ENCODE data around the gene LAMTOR3.

The LAMTOR3 gene, protein sequence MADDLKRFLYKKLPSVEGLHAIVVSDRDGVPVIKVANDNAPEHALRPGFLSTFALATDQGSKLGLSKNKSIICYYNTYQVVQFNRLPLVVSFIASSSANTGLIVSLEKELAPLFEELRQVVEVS

DNA sequence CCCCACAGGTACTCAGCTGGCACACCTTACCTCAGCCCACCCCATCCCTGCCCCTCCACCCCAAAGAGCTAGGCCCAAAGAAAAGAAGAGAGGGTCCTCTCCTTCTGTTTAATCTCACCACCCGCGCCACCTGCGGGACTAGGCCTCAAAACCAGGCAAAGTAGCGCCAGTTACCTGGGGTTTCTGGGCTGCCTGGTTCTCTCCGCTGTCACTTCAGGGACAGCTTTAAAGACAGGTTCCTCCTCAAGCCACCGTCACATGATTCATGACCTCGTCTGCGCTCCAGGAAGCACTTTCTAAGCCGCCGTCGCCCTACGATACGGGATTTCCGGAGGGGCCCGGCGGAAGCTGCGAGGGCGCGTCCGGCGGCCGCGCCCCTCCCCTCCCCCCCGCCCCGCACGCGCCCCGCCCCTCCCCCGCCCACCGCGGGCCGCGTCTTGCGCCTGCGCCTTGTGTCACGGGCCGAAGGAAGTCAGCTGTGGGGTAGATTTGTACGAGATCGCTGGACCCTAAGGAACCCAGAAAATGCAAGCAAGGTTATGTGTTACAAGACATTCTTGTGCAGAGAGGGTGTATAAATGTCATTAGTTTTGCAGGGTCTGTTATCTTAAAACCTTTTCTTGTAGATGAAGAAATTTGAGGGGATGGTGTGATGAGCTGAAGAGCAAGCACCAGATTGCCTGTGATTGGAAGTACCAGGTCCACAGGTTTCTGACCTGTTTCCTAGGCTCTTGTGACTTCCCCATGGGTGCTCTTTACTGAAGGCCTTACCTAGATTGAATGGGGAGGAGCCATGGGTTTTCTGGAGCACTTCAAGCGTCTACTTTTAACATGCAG is at the start of gene LAMTOR3:
TSS of gene LAMTOR3 (minus strand) at position 267 of the 837 bp plus-strand sequence. CDS start 464 bp downstream, outside the sequence.
- peak; percentile 23 for FAIRE-seq

DNA sequence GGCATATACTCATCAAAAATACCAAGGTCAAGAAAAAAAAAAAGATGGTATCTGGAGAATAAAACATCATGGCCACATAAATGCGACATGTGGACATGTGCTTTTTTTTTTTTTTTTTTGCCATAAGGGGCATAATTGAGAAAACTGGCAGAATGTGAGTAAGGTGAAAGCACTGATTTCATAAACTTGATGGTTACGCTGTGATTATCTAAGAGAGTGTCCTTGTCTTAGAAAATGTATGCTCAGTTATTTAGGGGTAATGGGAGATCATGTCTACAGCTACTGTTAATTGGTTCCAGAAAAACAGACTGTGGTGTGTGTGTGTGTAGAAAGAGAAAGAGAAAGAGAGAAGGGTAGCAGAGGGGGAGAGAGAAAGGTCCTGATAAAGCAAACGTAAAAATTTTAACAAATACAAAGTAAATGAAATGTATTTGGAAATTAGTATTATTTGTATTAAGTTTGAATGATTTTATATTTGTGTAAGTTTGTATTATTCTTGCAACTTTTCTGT is 44.1 kb upstream of the LAMTOR3 start:
- FAIRE-seq: no peak
- DNase-seq (ENCODE audit: low spot score): no peak

More for the DNA sequence above, at the start of gene LAMTOR3:
- DNase-seq (ENCODE audit: low spot score): peak; percentile 94

- no peak for DNase-seq (ENCODE audit: low spot score)
- FAIRE-seq: no peak
Measured at GRCh38 chr4:99934891-99935290, 40.7 kb upstream of the LAMTOR3 start.

DNA sequence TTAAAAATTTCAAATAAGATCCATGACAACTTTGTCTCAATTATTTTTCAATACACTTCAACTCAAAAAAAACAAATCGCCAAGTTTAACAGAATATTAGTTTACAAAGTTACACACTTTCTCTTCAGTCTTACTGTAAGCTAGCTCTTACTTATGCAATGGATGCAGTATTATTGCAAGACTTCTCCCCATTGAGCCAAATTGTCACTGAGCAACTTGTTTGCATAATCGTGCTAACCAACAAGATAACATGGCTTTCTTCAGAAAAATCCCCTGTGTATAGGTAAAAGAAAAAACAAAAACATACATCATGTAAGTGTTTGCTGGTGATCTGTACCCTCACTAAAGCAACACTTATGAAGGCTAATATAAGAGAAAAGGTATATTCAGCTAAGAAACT is 33.3 kb upstream of the LAMTOR3 start:
- FAIRE-seq (no peak), DNase-seq (ENCODE audit: low spot score) (no peak)

DNA sequence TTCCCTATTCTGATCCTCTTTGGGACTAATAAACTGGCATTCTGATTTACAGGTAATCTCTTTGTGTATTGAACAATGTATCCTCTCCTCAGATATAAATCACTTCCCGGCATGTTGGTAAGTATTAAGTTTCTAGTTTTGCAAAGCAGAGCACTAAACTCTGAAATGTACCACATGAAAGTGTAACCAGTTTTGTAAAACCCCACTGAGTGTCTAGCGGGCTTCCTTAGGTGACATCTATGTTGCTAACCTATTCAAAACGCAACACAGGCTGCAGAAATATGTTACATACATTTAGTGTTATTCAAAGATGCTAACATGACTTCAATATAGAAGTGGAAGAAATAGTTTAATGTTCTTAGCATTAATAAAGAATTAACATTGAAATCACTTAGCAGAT is 26.9 kb upstream of the LAMTOR3 start:
- FAIRE-seq: no peak
- no peak for DNase-seq (ENCODE audit: low spot score)

GRCh38 chr4:99918656-99919055 is 24.4 kb upstream of the LAMTOR3 start:
- FAIRE-seq: peak; percentile 27
- no peak for DNase-seq (ENCODE audit: low spot score)

DNA sequence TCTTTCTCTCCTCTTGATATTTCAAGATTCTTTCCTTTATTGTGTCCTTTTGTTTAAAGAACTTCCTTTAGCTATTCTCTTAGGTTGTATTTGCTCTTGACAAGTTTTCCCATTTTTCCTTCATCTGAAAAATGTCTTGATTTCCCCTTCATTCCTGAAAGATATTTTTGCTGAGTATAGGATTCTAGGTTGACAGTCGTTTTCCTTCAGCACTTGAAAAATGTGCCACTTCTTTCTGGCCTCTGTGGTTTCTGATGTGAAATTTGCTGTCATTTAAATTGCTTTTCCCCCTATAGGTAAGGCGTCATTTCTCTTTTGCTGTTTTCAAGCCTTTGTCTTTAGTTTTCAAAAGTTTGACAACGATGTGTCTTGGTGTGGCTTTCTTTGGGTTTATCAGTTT is 23.3 kb upstream of the LAMTOR3 start:
- FAIRE-seq: no peak

GRCh38 chr4:99915449-99915848 is 21.2 kb upstream of the LAMTOR3 start:
- DNase-seq (ENCODE audit: low spot score): no peak
- FAIRE-seq: no peak

More for the DNA sequence above, 23.3 kb upstream of the LAMTOR3 start:
- DNase-seq (ENCODE audit: low spot score): no peak

GRCh38 chr4:99894998-99895397 is 771 bp upstream of the LAMTOR3 start:
- DNase-seq (ENCODE audit: low spot score) (no peak), FAIRE-seq (no peak)

GRCh38 chr4:99893839-99894160 is 427 bp downstream of the LAMTOR3 start:
- DNase-seq (ENCODE audit: low spot score): peak; percentile 4
- no peak for FAIRE-seq

- no peak for FAIRE-seq
- DNase-seq (ENCODE audit: low spot score): no peak
Measured at GRCh38 chr4:99893029-99893428, 1.2 kb downstream of the LAMTOR3 start.

DNA sequence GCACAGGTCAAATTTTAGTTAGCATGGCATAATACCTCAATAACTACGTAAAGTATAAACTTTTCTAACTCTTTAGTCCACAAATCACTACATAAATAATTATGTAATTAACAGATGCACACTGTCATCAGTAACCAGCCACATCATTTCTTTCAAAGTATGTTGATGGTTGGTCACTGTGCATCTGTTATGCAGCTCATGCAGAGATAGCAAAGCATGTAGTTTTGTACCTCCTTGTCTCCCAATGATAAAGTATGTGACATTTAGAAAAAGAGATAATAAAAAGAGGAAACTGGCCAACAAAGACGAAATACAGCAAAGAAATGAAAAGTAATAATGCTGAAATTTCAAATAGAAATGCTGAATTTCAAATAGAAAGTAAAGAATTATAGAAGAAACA is 2.9 kb downstream of the LAMTOR3 start:
- FAIRE-seq: no peak
- DNase-seq (ENCODE audit: low spot score): no peak

DNA sequence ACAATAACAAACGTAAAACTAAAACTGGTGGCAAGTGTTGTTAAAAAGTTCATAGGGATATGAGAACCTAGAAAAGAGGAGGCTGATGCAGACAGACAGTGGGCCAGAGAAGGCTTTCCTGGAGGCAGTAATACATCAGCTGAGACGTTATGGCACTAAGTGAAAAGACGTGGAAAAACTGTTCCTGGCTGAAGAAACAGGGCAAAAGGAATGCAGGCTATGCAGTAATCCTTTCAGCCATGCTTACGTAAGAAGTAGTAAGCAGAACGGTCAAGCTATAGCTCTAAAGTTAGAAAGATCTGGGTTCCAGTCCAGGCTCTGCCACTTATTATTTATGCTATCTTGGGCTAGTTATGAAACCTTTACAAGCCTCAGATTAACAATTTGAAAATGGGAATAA is 6.4 kb downstream of the LAMTOR3 start:
- no peak for FAIRE-seq
- no peak for DNase-seq (ENCODE audit: low spot score)

DNA sequence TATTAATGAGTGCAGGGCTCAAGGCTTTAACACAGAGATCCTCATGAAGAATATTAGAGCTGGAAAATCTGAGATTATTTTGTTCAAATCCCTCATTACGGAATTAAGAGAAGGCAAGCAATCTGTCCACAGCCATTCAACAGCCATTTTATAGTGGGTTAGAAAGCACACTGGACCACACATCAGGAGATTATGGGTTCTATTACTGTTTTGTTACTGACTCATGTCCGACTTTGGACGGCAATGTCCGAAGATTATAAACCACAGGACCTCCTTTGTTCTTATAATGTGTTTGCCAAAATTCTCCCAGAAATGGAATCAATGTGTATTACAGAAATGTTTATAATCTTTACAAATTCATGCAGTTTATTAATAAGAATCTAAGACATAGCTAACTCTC is 8.1 kb downstream of the LAMTOR3 start:
- no peak for FAIRE-seq

GRCh38 chr4:99885687-99886086 is 8.5 kb downstream of the LAMTOR3 start:
- DNase-seq (ENCODE audit: low spot score) (no peak), FAIRE-seq (no peak)

More for the DNA sequence above, 8.1 kb downstream of the LAMTOR3 start:
- no peak for DNase-seq (ENCODE audit: low spot score)

DNA sequence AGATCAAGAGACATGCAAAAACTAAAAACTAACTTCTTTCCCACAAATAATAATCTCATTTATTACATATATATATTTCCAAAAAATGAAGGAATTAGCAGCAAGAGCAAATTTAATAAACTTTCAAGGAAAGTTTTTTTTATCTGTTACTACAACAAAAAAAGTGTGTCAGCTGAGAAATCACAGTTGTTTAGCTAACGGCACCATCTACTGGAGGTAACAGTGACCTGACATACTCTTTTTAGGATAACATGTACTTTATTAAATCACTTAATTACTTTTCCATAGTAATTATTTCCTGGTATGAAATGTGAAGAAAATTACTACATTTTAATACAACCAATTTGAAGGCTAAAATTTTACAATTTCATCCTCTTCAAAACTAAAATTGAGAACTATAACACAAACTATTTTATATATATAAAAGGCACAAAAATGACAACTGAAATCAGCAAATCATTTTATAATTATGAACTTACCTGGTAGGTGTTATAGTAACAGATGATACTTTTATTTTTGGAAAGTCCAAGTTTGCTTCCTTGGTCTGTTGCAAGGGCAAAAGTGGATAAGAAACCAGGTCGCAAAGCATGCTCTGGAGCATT is 9.1 kb downstream of the LAMTOR3 start:
- FAIRE-seq (no peak), DNase-seq (ENCODE audit: low spot score) (peak; percentile 12)

DNA sequence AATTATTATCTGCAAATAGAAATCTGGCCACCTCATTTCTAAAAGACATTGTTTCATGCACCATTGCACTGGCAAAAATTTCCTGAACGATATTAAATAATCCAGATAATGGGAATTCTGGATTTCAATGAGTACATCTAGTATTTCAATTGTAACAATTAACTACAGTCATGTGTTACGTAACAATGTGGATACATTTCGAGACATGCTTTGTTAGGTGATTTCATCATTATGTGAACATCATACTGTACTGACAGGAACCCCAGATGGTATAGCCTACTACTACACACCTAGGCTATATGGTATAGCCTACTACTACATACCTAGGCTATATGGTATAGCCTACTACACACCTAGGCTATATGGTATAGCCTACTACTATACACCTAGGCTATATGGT is 14.8 kb downstream of the LAMTOR3 start:
- FAIRE-seq (peak; percentile 23), DNase-seq (ENCODE audit: low spot score) (no peak)

GRCh38 chr4:99878604-99879003 is 15.6 kb downstream of the LAMTOR3 start:
- no peak for DNase-seq (ENCODE audit: low spot score)
- FAIRE-seq: no peak

GRCh38 chr4:99876946-99877345 is 17.3 kb downstream of the LAMTOR3 start:
- FAIRE-seq: no peak

GRCh38 chr4:99875071-99875470 is 19.2 kb downstream of the LAMTOR3 start:
- FAIRE-seq (no peak), DNase-seq (ENCODE audit: low spot score) (no peak)

More at GRCh38 chr4:99876946-99877345, 17.3 kb downstream of the LAMTOR3 start:
- no peak for DNase-seq (ENCODE audit: low spot score)

DNA sequence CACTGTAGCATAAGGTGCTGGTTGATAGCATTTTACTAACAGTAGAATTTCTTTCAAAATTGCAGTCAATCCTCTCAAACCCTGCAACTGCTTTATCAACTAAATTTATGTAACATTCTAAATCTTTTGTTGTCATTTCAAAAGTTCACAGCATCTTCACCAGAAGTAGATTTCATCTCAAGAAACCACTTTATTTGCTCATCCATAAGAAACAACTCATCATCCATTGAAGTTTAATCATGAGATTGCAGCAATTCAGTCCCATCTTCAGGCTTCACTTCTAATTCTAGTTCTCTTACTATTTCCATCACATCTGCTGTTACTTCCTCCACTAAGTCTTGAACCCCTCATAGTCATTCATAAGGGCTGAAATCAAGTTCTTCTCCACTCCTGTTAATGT is 21.7 kb downstream of the LAMTOR3 start:
- DNase-seq (ENCODE audit: low spot score) (no peak), FAIRE-seq (no peak)

DNA sequence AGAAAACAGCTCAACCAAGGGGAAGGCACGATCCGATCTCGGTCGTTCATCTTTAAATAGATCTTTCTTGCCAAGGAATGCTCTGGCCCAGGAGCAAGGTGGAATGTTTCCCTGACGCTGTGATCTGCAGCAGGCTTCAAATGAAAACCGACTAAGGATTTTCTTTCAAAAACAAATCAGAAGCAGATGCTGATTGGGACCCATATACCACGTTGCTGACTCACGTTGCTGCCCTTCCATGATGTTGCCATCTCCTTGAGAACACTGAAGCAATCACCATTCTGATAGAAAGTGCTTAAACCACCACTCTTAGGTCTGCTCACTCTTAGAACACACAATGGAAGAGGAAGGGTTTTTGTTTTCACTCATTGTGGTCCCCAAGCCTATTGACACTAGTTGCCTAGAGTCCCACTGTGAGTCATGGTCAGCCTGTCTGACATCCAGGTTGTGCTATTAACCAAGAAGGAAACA is 26.1 kb downstream of the LAMTOR3 start:
- FAIRE-seq: no peak
- no peak for DNase-seq (ENCODE audit: low spot score)
